DMS53 (cell line): Measurements from ENCODE around the gene SAP25.
"Not testable (repeated sequence)": the region's sequence is repeated elsewhere in the genome, so short reads cannot be mapped to it uniquely, and the experiment has no call there.

ENCODE experiments used
- DNase-seq: peaks from one replicate; lab custom pipeline; 2025; lab: John Stamatoyannopoulos, UW

The SAP25 gene

DNA sequence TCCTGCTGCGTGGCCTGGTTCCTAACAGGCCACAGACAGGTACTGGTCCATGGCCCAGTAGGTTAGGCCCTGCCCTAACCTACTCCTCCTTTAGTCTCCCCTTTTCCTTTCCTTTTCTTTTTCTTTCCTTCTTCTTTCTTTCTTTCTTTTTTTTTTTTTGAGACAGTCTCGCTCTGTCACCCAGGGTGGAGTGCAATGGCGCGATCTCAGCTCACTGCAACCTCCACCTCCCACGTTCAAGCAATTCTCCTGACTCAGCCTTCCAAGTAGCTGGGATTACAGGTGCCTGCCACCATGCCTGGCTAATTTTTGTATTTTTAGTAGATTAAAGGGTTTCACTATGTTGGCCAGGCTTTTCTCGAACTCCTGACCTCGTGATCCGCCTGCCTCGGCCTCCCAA, 37.7 kb downstream of the SAP25 start:
- DNase-seq = not testable (repeated sequence)

DNA sequence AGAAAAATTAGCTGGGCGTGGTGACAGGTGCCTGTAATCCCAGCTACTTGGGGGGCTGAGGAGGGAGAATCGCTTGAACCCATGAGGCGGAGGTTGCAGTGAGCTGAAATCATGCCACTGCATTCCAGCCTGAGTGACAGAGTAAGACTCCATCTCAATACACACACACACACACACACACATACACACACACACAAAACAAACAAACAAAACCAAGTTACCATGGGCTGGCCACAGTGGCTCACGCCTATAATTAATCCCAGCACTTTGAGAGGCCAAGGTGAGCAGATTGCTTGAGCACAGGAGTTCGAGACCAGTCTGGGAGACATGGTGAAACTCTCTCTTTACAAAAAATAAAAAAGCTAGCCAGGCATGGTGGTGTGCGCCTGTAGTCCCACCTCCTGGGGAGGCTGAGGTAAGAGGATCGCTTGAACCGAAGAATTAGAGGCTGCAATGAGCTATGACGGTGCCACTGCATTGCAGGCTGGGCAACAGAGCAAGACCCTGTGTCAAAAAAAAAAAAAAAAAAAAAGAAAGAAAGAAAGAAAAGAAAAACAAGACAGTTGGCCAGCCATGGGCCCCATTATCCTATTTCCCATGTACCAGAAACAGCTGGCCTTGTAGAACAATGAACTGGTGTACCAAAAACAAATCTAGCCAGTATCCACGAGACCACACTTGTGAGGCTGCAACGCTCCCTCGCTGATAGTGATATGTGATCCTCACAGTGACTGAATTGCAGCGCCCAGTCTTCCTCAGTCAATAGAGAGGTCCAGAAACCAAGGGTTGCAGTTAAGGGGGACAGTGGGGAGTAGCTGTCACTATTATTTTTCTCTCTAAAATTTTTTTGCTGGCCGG, 41.3 kb downstream of the SAP25 start:
- DNase-seq = no peak

DNA sequence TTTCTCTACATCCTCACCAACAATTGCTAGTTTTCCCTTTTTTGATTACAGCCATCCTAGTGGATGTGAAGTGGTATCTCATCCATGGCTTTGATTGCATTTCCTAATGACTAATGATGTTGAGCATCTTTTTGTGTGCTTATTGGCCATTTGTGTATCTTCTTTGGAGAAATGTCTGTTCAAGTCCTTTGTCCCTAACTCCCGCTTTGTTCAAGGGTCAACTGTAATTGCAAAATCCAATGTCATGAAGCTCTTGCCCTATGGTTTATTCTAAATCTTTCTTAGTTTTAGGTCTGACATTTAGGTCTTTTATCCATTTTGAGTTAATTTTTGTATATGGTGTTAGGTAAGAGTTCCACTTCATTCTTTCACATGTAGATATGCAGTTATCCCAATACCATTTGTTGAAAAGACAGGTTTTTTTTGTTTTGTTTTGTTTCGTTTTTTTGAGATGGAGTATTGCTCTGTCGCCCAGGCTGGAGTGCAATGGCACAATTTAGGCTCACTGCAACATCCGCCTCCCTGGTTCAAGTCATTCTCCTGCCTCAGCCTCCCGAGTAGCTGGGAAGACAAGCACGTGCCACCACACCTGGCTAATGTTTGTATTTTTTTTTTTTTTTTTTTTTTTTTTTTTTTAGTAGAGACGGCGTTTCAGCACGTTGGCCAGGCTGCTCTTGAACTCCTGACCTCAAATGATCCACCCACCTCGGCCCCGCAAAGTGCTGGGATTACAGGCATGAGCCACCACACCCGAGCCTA, 45.4 kb downstream of the SAP25 start:
- DNase-seq = not testable (repeated sequence)

DNA sequence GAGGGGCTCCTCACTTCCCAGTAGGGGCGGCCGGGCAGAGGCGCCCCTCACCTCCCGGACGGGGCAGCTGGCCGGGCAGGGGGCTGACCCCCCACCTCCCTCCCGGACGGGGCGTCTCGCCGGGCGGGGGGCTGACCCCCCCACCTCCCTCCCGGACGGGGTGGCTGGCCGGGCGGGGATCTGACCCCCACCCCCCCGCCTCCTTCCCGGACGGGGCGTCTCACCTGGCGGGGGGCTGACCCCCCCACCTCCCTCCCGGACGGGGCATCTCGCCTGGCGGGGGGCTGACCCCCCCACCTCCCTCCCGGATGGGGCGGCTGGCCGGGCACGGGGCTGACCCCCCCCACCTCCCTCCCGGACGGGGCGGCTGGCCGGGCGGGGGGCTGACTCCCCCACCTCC, 50.5 kb downstream of the SAP25 start:
- DNase-seq = not testable (repeated sequence)
